Measurements from ENCODE around the gene PTPRN. TPM values are rescaled to one million over a fixed set of nuclear protein-coding genes. Genes with fewer than 3 reads are reported as not detected.

Gene PTPRN
- polyA plus RNA-seq, 1 donor (not counting 4 experiments of a cell fraction or from before 2014, with no cell fraction given), result not detected

GRCh38 chr2:219252084-219252483 is 57.1 kb downstream of the PTPRN start:
- peak; percentile 67 for FAIRE-seq
- Histone ChIP-seq H3K79me2 (ENCODE audit: control insufficient read depth, insufficient read depth, low read length) (peaks cover 44% of the 10 kb centered on the region), H2AFZ (ENCODE audit: control insufficient read depth, low read length) (no peak overlapping the region), H3K27me3 (ENCODE audit: control insufficient read depth, extremely low read depth, insufficient read depth, low read length) (peaks cover 4% of the 10 kb centered on the region), H3K4me3 (ENCODE audit: control insufficient read depth in 2 of 3, extremely low read depth in 1 of 3, insufficient read depth in 2 of 3, low read depth in 1 of 3, low read length in 3 of 3) (peak overlapping the region; percentile 74 to 92 (median 90)), H3K9ac (ENCODE audit: control insufficient read depth, extremely low read depth, insufficient read depth, low read length) (peak overlapping the region; percentile 93), H3K4me2 (ENCODE audit: control insufficient read depth, extremely low read depth, insufficient read depth, low read depth, low read length) (peak overlapping the region; percentile 95), H3K36me3 (ENCODE audit: control insufficient read depth in 2 of 2, extremely low read depth in 1 of 2, insufficient read depth in 2 of 2, low read length in 2 of 2) (peaks cover 29 to 34% of the 10 kb centered on the region in 2 experiments), H3K9me1 (ENCODE audit: control insufficient read depth, extremely low read depth, insufficient read depth, low read length) (no peaks in the 10 kb centered on the region), H3K4me1 (ENCODE audit: control insufficient read depth, extremely low read depth, insufficient read depth, low read length) (peaks cover 52% of the 10 kb centered on the region), H3K9me3 (ENCODE audit: control insufficient read depth, low read depth, low read length) (no peaks in the 10 kb centered on the region), H3K27ac (ENCODE audit: control insufficient read depth, insufficient read depth, low read length) (peak overlapping the region; percentile 85), H4K20me1 (ENCODE audit: control insufficient read depth, extremely low read depth, insufficient read depth, low read length) (peaks cover 5% of the 10 kb centered on the region)
- TF ChIP-seq CTCF (optimal IDR thresholded peaks at IDR 0.05 in 1 of 3, IDR thresholded peaks at IDR 0.05 in 1 of 3, conservative IDR thresholded peaks at IDR 0.05 in 1 of 3; ENCODE audit: extremely low read depth in 1 of 3, insufficient read depth in 2 of 3, low read length in 3 of 3) (peak in 2 of 3 experiments; percentile 29 to 30), EZH2 (IDR thresholded peaks at IDR 0.05; ENCODE audit: low read length) (no peak)
- dilution Hi-C loops (cut with MboI; ENCODE audit: extremely low pct_ligation_motif_present, low sequenced_read_pairs), result no loop called here
- no peak for DNase-seq (ENCODE audit: low read depth, low spot score)

- no peak for TF ChIP-seq EZH2 (IDR thresholded peaks at IDR 0.05; ENCODE audit: low read length)
- TF ChIP-seq CTCF (optimal IDR thresholded peaks at IDR 0.05 in 1 of 3, IDR thresholded peaks at IDR 0.05 in 1 of 3, conservative IDR thresholded peaks at IDR 0.05 in 1 of 3; ENCODE audit: extremely low read depth in 1 of 3, insufficient read depth in 2 of 3, low read length in 3 of 3), result no peak
- DNase-seq (ENCODE audit: low read depth, low spot score) (no peak), FAIRE-seq (no peak)
- Histone ChIP-seq H3K27me3 (ENCODE audit: control insufficient read depth, extremely low read depth, insufficient read depth, low read length) (peaks cover 4% of the 10 kb centered on the region), H4K20me1 (ENCODE audit: control insufficient read depth, extremely low read depth, insufficient read depth, low read length) (peaks cover 5% of the 10 kb centered on the region), H3K27ac (ENCODE audit: control insufficient read depth, insufficient read depth, low read length) (peak overlapping the region; percentile 85), H3K4me3 (ENCODE audit: control insufficient read depth in 2 of 3, extremely low read depth in 1 of 3, insufficient read depth in 2 of 3, low read depth in 1 of 3, low read length in 3 of 3) (peak overlapping the region; percentile 74 to 92 (median 90)), H3K79me2 (ENCODE audit: control insufficient read depth, insufficient read depth, low read length) (peaks cover 47% of the 10 kb centered on the region), H3K36me3 (ENCODE audit: control insufficient read depth in 2 of 2, extremely low read depth in 1 of 2, insufficient read depth in 2 of 2, low read length in 2 of 2) (peaks cover 30 to 38% of the 10 kb centered on the region in 2 experiments), H3K9ac (ENCODE audit: control insufficient read depth, extremely low read depth, insufficient read depth, low read length) (peak overlapping the region; percentile 93), H3K4me2 (ENCODE audit: control insufficient read depth, extremely low read depth, insufficient read depth, low read depth, low read length) (peak overlapping the region; percentile 95), H3K4me1 (ENCODE audit: control insufficient read depth, extremely low read depth, insufficient read depth, low read length) (peaks cover 54% of the 10 kb centered on the region), H3K9me1 (ENCODE audit: control insufficient read depth, extremely low read depth, insufficient read depth, low read length) (no peaks in the 10 kb centered on the region), H2AFZ (ENCODE audit: control insufficient read depth, low read length) (no peak overlapping the region), H3K9me3 (ENCODE audit: control insufficient read depth, low read depth, low read length) (no peaks in the 10 kb centered on the region)
- dilution Hi-C loops (cut with MboI; ENCODE audit: extremely low pct_ligation_motif_present, low sequenced_read_pairs), result no loop called here
Observed at GRCh38 chr2:219251656-219252055, 57.5 kb downstream of the PTPRN start.

All from keratinocyte (primary cell).